HG02798 (cell line): Measurements from ENCODE around the gene VPS35L.
"Not testable (repeated sequence)": the region's sequence is repeated elsewhere in the genome, so short reads cannot be mapped to it uniquely, and the experiment has no call there.

ENCODE experiments used
- ATAC-seq: cut with Tn5 transposase; IDR thresholded peaks from one replicate; pipeline ENCODE4 v1.9.1; 2021; ENCODE audit warnings: mild to moderate bottlenecking; ENCODE audit not compliant: unreplicated experiment, poor library complexity

The VPS35L gene

GRCh38 chr16:19636436-19637267, 81.1 kb downstream of the VPS35L start:
- ATAC-seq: no peak

GRCh38 chr16:19639986-19640421, 84.5 kb downstream of the VPS35L start:
- no peak for ATAC-seq

DNA sequence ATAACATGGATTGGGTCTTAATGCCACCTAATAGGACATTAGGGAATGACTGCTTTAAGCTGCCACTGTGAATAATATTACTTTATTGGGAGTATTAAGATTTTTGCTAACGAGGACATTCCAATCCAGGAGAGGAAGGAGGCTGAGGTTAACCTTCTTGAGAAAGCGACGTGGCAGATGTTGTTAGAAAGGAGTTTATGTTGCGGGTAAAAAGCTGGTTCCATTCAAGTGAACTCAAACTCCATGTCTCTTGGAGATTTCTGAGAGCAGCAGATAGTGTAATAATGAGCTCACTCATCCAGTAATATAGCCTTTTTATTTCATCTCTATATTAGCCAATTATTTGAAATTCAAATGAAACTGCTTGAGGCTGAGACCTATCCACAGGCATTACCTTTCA, 87.0 kb downstream of the VPS35L start:
- no peak for ATAC-seq

- ATAC-seq: no peak
Measured at GRCh38 chr16:19644877-19645276, 89.4 kb downstream of the VPS35L start.

DNA sequence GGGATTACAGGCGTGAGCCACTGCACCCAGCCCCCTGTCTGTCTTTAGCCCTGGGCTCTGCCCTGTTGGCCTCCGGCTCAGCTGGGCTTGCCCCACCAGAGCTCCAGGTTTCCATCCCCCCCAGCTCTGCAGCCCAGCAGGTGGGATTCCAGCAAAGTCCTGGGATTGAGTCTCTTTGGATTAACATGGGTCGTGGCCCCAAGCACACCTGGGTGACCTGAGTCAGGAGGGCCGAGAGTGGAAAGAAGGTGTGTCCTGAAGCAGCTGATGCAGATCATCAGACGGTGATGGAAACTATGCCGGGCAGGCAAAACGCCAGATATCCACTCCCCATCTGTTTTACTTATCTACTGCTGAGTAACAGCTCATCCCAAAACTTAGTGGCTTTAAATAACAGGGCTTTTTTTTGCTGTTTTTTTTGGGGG, 90.1 kb downstream of the VPS35L start:
- no peak for ATAC-seq

DNA sequence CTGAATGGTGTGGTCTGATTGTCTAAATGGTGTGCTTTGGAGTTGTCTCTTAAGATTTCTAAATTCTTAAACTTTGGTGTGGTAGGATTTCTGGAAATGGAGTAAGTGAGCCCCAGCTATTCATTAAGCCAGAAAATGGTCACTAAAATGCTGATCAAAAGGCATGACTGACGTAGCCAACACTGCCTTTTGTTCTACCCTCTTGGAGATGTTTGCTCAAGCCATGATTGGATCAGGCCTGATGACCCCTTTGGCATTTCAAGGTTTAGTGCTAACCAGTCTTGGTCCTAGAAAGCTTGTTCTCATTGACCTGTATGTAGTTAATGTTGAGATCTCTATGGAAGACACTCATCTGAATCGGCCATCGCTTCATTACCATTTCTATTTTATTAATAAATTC, 94.5 kb downstream of the VPS35L start:
- no peak for ATAC-seq

DNA sequence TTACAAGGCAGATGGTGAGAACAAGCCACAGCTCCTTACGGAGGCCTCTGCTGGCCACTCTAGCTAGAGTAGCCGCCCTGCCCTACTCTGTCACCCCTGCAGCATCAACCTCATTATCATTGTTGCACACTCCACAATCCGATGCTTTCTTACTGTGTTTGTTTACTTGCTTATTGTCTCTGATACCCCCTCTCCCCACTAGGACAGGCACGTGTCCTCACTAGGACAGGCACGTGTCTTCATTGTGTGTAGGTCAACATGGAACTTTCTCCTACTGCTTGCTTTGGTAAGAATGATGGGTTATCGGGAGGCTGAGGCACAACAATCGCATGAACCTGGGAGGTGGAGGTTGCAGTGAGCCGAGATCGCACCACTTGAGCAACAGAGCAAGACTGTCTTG, 98.6 kb downstream of the VPS35L start:
- ATAC-seq: no peak

DNA sequence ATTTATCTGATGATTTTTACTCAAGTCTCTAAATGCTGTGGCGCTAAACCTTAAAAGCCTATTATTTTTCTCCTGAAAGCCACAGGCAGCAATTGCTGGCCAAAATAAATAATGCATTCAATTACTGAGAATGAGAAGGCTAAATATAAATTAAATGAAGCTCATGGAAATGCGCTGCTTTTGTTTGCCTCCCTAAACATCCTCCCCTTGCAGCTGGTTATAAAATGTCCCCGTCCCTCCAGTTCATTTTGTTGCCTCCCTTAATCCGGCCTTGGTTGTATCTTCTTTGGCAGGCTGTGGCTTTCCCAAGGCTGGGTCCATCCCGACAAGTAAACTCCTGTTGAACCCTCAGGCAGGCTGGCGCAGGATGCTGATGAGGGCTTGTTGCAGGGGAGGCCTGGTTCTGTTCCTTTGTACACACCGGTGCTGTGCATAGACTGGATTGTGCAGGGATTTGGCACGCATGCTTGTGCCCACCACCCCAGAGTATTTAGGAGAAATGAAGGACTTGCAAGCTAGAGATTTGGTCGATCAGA, 99.8 kb downstream of the VPS35L start:
- no peak for ATAC-seq

DNA sequence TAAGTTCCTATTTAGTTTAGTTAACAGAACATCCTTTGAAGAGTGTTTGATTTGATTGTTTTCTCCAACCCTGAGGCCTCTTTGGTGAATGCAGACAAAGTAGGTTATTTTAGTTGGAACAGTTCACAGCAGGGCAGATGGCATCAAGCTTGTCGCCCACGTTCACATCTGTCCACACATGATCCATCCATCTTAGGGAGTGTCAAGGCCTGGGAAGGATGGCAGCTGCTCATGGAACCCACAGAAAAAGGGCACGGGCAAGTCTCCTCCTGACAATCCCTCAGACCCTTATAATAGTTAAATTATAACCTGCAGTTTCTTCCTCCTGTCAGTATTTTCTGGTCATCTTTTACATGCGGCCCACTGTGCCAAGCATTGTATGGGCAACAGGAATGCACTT, 102.3 kb downstream of the VPS35L start:
- no peak for ATAC-seq

GRCh38 chr16:19659554-19659953, 104.1 kb downstream of the VPS35L start:
- no peak for ATAC-seq

DNA sequence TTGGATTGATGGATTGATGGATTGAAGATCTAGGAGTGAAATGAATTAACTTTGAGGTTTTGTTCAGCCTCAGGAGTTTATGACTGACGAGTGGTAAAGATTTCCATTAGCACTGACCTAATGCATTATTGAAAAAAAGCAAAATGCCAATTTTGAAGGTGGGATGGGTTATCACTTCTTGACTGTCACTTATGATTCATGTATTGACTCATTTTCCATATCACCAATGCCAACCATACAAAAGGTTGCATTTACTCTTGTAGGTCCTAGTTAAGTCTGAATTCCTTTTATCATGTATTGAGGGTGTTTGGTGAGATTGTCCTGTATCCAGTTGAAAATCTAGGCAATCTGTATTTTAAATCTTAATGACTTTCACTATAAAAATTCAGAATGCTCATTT, 104.9 kb downstream of the VPS35L start:
- no peak for ATAC-seq

- ATAC-seq: no peak
Measured at GRCh38 chr16:19662351-19662750, 106.8 kb downstream of the VPS35L start.

- ATAC-seq: no peak
Measured at GRCh38 chr16:19664166-19664565, 108.7 kb downstream of the VPS35L start.

- not testable (repeated sequence) for ATAC-seq
Measured at GRCh38 chr16:19665313-19665712, 109.8 kb downstream of the VPS35L start.

DNA sequence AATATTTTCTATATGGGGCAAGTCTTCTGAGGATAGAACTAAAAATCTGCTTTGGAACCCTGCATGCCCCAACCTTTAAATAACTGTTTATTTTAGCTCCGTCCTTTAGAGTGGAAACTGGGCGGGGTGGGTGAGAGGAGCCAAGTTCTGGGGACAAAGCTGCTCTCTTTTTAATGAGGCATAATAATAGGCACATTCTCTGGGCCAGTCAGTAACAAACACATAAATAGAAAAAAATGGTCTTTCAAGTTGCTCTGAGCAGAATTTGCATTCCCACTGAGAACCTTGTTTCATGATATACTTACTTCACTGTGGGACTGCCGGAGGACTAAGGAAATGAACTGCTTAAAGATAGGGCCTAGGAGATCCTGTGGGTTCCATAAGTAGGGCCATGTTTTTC, 111.0 kb downstream of the VPS35L start:
- ATAC-seq: no peak

GRCh38 chr16:19672378-19672777, 116.9 kb downstream of the VPS35L start:
- ATAC-seq: no peak

DNA sequence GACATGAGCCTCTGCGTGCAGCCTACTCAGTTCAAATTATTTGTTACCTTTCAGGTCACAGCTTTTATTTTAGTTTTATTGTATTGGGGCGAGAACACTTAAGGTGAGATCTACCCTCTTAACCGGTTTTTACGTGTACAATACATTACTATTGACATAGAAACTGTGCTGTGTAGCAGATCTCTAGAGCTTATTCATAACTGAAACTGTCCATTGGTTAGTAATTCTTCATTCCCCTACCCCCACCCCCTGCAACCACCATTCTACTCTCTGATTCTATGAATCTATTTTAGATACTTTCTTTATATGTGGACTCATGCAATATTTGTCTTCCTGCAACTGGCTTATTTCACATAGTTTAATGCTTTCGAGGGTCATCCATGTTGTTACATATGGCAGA, 119.0 kb downstream of the VPS35L start:
- ATAC-seq: no peak

DNA sequence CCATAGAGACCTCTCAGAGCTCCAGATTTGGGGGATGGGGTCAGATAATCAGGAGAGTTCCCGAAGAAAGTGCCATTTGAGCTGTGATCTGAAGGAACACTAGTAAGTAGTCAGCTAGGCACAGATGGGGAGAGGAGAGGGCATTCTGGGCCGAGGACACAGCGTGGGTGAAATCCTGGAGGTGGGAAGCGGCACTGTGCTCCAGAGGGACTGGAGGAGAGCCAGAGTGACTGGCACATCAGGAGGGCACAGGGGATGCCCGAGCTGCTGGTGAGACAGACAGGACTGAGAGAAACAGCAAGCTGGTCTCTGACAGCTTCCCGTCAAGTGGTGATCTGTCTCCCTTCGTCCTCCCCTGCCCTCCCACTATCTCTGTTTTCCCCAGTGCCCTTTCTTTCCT, 121.9 kb downstream of the VPS35L start:
- ATAC-seq: no peak

DNA sequence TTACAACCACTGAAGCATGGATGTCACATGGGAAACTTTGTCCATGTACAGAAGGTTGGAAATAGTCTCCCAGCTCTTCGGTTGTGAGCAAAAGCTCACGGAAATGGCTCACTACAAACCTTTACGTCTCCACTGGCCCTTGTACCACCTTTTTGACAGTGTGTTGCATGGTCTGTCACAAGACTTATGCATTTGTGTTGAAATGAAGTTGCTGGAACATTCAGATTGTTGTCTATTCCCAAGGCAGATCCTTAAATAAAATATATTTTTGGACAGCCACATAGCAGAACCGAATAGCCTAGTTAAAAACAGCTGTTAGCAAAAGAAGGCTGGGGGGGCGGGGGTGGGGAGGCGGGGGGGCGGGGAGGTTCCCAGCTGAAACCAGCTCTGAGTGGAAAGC, 123.3 kb downstream of the VPS35L start:
- ATAC-seq: no peak

- ATAC-seq: not testable (repeated sequence)
Measured at GRCh38 chr16:19679281-19679680, 123.8 kb downstream of the VPS35L start.

GRCh38 chr16:19680881-19681340, 125.4 kb downstream of the VPS35L start:
- no peak for ATAC-seq

DNA sequence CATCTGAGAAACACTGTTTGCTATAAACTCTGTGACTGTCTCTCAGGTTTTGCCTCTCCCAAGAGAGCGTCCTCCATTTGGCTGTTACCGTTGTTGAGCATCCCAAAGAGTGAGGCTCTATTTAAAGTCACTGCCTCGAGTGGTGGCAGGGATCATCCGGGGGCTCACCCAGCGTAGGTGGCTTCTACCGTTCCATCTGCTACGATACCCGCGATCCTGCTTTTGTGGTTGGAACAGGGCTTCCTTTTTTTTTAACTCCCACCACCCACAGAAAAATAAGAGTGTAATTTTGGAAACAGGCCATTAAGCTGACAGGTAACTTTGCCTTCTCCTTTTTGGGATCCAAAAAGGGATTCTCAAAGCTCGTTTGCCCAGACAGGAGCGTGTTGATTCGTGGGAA, 126.1 kb downstream of the VPS35L start:
- ATAC-seq: no peak
